ENCODE measurements around the gene NOD1.

- no peak for TF ChIP-seq CTCF (tag by site-specific recombination; IDR thresholded peaks at IDR 0.05)
- TF ChIP-seq, protein P1, sequence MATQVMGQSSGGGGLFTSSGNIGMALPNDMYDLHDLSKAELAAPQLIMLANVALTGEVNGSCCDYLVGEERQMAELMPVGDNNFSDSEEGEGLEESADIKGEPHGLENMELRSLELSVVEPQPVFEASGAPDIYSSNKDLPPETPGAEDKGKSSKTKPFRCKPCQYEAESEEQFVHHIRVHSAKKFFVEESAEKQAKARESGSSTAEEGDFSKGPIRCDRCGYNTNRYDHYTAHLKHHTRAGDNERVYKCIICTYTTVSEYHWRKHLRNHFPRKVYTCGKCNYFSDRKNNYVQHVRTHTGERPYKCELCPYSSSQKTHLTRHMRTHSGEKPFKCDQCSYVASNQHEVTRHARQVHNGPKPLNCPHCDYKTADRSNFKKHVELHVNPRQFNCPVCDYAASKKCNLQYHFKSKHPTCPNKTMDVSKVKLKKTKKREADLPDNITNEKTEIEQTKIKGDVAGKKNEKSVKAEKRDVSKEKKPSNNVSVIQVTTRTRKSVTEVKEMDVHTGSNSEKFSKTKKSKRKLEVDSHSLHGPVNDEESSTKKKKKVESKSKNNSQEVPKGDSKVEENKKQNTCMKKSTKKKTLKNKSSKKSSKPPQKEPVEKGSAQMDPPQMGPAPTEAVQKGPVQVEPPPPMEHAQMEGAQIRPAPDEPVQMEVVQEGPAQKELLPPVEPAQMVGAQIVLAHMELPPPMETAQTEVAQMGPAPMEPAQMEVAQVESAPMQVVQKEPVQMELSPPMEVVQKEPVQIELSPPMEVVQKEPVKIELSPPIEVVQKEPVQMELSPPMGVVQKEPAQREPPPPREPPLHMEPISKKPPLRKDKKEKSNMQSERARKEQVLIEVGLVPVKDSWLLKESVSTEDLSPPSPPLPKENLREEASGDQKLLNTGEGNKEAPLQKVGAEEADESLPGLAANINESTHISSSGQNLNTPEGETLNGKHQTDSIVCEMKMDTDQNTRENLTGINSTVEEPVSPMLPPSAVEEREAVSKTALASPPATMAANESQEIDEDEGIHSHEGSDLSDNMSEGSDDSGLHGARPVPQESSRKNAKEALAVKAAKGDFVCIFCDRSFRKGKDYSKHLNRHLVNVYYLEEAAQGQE (tag by site-specific recombination; IDR thresholded peaks at IDR 0.05), result no peak
- TF ChIP-seq ZIC2 (tag by site-specific recombination; IDR thresholded peaks at IDR 0.05), result no peak
- no peak for TF ChIP-seq ZBTB48 (tag by site-specific recombination; IDR thresholded peaks at IDR 0.05)
Observed at GRCh38 chr7:30523466-30523865, 44.9 kb upstream of the NOD1 start.

Data from HEK293 (cell line).